ENCODE data around the gene VPS13C.

The VPS13C gene

DNA sequence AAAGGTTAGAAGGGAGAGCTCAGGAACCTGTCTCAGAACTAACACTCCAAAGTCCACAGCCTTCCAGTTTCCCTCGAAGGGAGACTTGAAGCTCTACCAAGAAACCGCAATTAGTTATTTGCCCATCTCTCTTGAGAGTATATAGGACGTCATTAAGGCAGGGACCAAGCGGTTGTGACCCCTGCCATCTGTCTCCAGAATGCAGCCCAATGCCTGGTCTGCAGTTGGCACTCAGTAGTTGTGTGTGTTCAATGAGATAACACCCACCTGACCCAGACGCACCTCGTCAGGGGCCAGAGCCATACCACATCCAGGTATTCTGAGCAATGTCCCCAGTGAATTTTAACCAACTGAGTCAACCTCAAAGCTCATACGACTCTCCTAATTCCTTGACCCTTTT, 251.0 kb downstream of the VPS13C start:
- DNase-seq, result no peak

DNA sequence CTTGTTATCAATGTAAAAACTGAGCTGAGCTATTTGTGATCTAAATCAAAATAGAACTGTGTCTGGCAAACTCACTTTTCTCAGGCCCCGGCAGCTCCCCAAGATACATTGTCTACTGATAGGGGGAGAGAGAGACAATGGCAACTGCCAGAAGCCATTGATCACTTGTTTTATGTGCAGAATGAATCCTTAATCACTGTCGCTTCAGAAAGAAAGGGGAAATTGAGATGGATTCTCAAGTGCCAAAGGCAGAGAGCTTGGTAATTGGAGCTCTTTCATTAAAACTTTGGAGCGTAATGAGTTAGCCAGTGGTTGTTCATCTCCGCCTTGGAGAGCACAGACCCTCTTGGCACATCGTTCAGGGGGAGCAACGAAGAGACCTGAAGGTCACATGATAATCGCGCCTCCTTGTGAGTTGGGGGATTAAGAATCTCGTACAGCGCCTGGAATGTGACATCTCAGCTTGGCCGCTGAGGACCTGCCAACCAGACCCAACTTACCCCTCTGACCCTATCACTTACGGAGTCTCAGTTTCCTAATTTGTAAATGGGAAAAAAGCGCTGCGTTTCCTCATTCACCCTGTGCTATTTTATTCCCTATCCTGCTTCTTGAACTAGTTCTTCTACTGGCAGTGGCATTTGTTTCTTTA, 252.8 kb downstream of the VPS13C start:
- no peak for DNase-seq

Data from T-helper 1 cell (primary cell).